AG04449 (cell line): ENCODE measurements around the gene FAM83F.

Source experiments
- CTCF ChIA-PET: fragments of 350-600 bp; formaldehyde crosslinking; extraction: SDS; loops from one replicate; lab custom pipeline; 2021; ENCODE audit warnings: antibody characterized with exemption; lab: Yijun Ruan, JAX
- POLR2A ChIA-PET: fragments of 400-600, 350-600 bp; formaldehyde crosslinking; extraction: SDS; loops from one replicate; lab custom pipeline; 2020; ENCODE audit warnings: antibody characterized with exemption, inconsistent platforms; lab: Yijun Ruan, JAX
- DNase-seq: peaks from one replicate; pipeline ENCODE4 v3.0.0-alpha.2; 2010; ENCODE audit warnings: low read depth, low spot score
- H3K4me3 ChIP-seq: 2 replicates; pipeline ENCODE4 v1.5.1; 2011; ENCODE audit warnings: low read depth, mild to moderate bottlenecking, control low read depth, low read length
- TF ChIP-seq, protein P1 (sequence below): IDR thresholded peaks from one replicate; pipeline ENCODE4 v1.5.1; 2011; ENCODE audit warnings: mild to moderate bottlenecking, moderate library complexity, low read length, control low read depth, inconsistent platforms; ENCODE audit not compliant: insufficient read depth; ENCODE audit errors: missing control alignments

Gene FAM83F

DNA sequence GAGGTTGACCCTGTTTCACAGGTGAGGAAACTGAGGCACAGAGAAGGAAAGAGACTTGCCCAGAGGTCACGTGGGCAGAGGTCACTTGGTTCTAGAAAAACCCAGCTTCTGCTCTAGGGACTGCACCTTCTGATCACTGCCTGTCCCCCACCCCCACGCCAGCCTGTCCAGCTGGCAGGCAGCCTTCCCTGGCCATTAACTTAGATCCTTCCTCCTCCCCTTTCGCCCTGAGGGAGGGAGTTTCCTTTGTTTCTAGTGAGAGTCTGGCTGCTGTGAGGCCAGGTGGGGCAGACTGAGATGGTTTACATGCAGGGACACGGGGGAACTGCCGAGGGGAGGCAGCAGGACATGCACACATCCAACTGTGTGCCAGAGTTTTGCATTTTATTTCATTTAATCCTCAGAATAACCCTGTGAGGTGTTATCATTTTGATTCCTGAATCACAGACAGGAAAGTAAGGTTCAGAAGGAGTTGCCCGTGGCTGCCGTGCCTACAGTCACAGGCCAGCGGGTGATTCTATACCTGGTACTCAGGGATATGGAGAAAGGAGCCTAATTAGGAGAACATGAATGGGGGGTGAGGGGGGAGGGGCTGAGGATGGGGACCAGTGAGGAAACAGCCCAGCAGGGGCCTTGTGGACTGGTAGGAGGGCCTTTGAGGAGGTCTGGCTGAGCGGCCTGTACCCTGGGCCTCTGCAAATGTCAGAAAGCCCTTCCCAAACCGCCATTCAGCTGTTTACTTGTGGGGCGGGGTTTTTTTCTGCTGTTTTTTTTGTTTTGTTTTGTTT lies 3.4 kb downstream of the FAM83F start:
- TF ChIP-seq, protein P1, sequence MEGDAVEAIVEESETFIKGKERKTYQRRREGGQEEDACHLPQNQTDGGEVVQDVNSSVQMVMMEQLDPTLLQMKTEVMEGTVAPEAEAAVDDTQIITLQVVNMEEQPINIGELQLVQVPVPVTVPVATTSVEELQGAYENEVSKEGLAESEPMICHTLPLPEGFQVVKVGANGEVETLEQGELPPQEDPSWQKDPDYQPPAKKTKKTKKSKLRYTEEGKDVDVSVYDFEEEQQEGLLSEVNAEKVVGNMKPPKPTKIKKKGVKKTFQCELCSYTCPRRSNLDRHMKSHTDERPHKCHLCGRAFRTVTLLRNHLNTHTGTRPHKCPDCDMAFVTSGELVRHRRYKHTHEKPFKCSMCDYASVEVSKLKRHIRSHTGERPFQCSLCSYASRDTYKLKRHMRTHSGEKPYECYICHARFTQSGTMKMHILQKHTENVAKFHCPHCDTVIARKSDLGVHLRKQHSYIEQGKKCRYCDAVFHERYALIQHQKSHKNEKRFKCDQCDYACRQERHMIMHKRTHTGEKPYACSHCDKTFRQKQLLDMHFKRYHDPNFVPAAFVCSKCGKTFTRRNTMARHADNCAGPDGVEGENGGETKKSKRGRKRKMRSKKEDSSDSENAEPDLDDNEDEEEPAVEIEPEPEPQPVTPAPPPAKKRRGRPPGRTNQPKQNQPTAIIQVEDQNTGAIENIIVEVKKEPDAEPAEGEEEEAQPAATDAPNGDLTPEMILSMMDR: no peak
- POLR2A ChIA-PET: no interaction called here
- no peak overlapping the region for H3K4me3 ChIP-seq
- DNase-seq: no peak
- CTCF ChIA-PET: interaction anchor here (2.4 kb wide), 1 partner anchor 26 kb away, joined by 9 read pairs; no protein-coding TSS in a partner anchor

- ChIA-PET POLR2A (interaction anchor here (0.6 kb wide), 1 partner anchor 30 kb away, joined by 3 read pairs; no protein-coding TSS in a partner anchor), CTCF (interaction anchor here (0.6 to 1.7 kb wide), 2 partner anchors 16 to 26 kb away, joined by 4 to 5 read pairs; no protein-coding TSS in a partner anchor)
- no peak overlapping the region for H3K4me3 ChIP-seq
- TF ChIP-seq, protein P1: no peak
- no peak for DNase-seq
These were observed 4.5 kb downstream of the FAM83F start for GRCh38 chr22:39999144-39999757.

- ChIA-PET POLR2A (no interaction called here), CTCF (interaction anchor here (0.8 to 1.7 kb wide), 2 partner anchors 25 to 469 kb away, joined by 3 to 5 read pairs; no protein-coding TSS in a partner anchor)
- DNase-seq: no peak
- no peak overlapping the region for H3K4me3 ChIP-seq
- TF ChIP-seq, protein P1: no peak
These were observed 5.4 kb downstream of the FAM83F start for GRCh38 chr22:40000171-40000570.

DNA sequence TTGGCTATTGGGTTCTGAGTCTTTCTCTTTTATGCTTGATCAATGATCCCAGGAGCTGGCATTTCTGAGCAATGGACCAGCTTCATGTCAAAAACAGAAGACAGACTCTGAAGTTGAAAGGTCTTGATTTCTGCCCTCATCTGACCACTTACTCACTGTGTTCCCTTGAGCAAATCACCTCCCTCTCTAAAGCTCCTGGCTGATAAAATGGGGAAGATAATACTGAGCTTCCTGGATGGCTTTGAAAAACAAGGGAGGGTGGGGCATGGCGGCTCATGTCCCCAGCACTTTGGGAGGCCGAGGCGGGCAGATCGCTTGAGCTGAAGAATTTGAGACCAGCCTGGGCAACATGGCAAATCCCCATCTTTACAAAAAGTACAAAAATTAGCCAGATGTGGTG lies 6.4 kb downstream of the FAM83F start:
- H3K4me3 ChIP-seq: no peak overlapping the region
- DNase-seq: no peak
- ChIA-PET POLR2A (no interaction called here), CTCF (interaction anchor here (0.7 to 1.7 kb wide), 3 partner anchors 24 to 470 kb away, joined by 3 to 5 read pairs (median 3); no protein-coding TSS in a partner anchor)
- TF ChIP-seq, protein P1: no peak

- POLR2A ChIA-PET: no interaction called here
- TF ChIP-seq, protein P1: no peak
- no peak overlapping the region for H3K4me3 ChIP-seq
- no peak for DNase-seq
- CTCF ChIA-PET: interaction anchor here (0.7 kb wide), 1 partner anchor 345 kb away, joined by 3 read pairs; no protein-coding TSS in a partner anchor
These were observed 7.2 kb downstream of the FAM83F start for GRCh38 chr22:40001800-40002577.
